HCT116 (cell line): Measurements from ENCODE around the gene YWHAB. TPM values are rescaled to one million over a fixed set of nuclear protein-coding genes. Genes with fewer than 3 reads are reported as not detected.

ENCODE experiments used
- ATAC-seq: fragments of 200-7000 bp; cut with Tn5 transposase; 2 replicates; pipeline ENCODE4 v1.9.1; 2020; ENCODE audit warnings: mild to moderate bottlenecking, moderate library complexity
- BruUV-seq: library from RNA; stranded (reverse); fragments of 400-500 nt; replicated peaks from 2 replicates; lab custom pipeline; 2021; lab: Mats Ljungman, UMichigan
- CTCF ChIA-PET: fragments of 300-600 bp; sonication (Branson Sonifier 250); formaldehyde crosslinking; loops from one replicate; lab custom pipeline; 2021; ENCODE audit warnings: antibody characterized with exemption; lab: Charles Lee
- POLR2A ChIA-PET: fragments of 300-600, 350-600 bp; sonication (Branson Sonifier 250); formaldehyde crosslinking; loops from one replicate; lab custom pipeline; 2021; ENCODE audit warnings: antibody characterized with exemption; lab: Charles Lee
- RAD21 ChIA-PET, 2 experiments: fragments of 300-600 bp; sonication (Branson Sonifier 250); formaldehyde crosslinking; loops; one replicate each; lab custom pipeline; 2023; ENCODE audit warnings: low total read pairs in 2 of 2; ENCODE audit not compliant: uncharacterized antibody in 2 of 2, unreplicated experiment in 2 of 2, low non-redundant PET in 1 of 2; lab: Charles Lee
- DNase-seq: peaks from one replicate; pipeline ENCODE4 v3.0.0-alpha.2; 2010; ENCODE audit warnings: low read depth, low spot score
- H2AFZ ChIP-seq: fragments of 200-600 bp; shearing (Covaris generic), sonication (generic); 2 replicates; pipeline ENCODE4 v1.6.1; 2017; ENCODE audit warnings: low read depth, mixed run types, mixed read lengths, antibody characterized with exemption, low read length; ENCODE audit not compliant: poor library complexity, severe bottlenecking
- H3K27ac ChIP-seq: 2 replicates; pipeline ENCODE4 v1.5.1; 2012; ENCODE audit warnings: low read depth, low read length
- H3K27me3 ChIP-seq: fragments of 200-600 bp; sonication (generic); 2 replicates; pipeline ENCODE4 v1.6.1; 2016; ENCODE audit warnings: mixed run types, low read length, mixed read lengths; ENCODE audit not compliant: insufficient read depth
- H3K36me3 ChIP-seq, 2 experiments: fragments of 200-500 bp in 1 of 2; fragments of 200-600 bp in 1 of 2; sonication (Bioruptor generic) in 1 of 2; sonication (generic) in 1 of 2; 2 replicates each; pipeline versions ENCODE4 v1.5.1 to v1.6.1; 2014 to 2016; ENCODE audit warnings: low read length in 2 of 2, inconsistent platforms in 1 of 2, mixed read lengths in 1 of 2, mixed run types in 1 of 2; ENCODE audit not compliant: insufficient read depth in 2 of 2, control insufficient read depth in 1 of 2
- H3K4me1 ChIP-seq, 2 experiments: fragments of 200-600 bp in 1 of 2; sonication (generic) in 1 of 2; 2 replicates each; pipeline versions ENCODE4 v1.5.1 to v1.6.1; 2012 to 2017; ENCODE audit warnings: low read length in 2 of 2, inconsistent platforms in 1 of 2, mild to moderate bottlenecking in 1 of 2, mixed read lengths in 1 of 2, mixed run types in 1 of 2, moderate library complexity in 1 of 2; ENCODE audit not compliant: insufficient read depth in 2 of 2, control insufficient read depth in 1 of 2
- H3K4me2 ChIP-seq: fragments of 200-600 bp; sonication (generic); 2 replicates; pipeline ENCODE4 v1.6.1; 2017; ENCODE audit warnings: mixed run types, low read length, mixed read lengths
- H3K4me3 ChIP-seq, 2 experiments: fragments of 200-600 bp in 1 of 2; sonication (generic) in 1 of 2; replicated peaks in 1 of 2; 2 replicates each; pipeline ENCODE4 v1.5.1; 2011 to 2016; ENCODE audit warnings: low read length in 2 of 2, control low read depth in 1 of 2, low read depth in 1 of 2, mild to moderate bottlenecking in 1 of 2, mixed read lengths in 1 of 2, mixed run types in 1 of 2
- H3K79me2 ChIP-seq: fragments of 200-600 bp; sonication (generic); 2 replicates; pipeline ENCODE4 v1.6.1; 2017; ENCODE audit warnings: mild to moderate bottlenecking, mixed run types, low read length, moderate library complexity, mixed read lengths; ENCODE audit not compliant: insufficient read depth
- H3K9ac ChIP-seq: fragments of 200-600 bp; sonication (generic); 2 replicates; pipeline ENCODE4 v1.6.1; 2016; ENCODE audit warnings: low read length, mixed read lengths
- H3K9me2 ChIP-seq: fragments of 200-600 bp; sonication (generic), shearing (Covaris generic); 2 replicates; pipeline ENCODE4 v1.6.1; 2017; ENCODE audit warnings: mixed run types, mild to moderate bottlenecking, moderate library complexity; ENCODE audit not compliant: insufficient read depth
- H3K9me3 ChIP-seq, 2 experiments: fragments of 200-500 bp in 1 of 2; fragments of 200-600 bp in 1 of 2; sonication (Bioruptor generic) in 1 of 2; sonication (generic) in 1 of 2; 2 replicates each; pipeline ENCODE4 v1.6.1; 2014 to 2017; ENCODE audit warnings: low read length in 2 of 2, mixed read lengths in 2 of 2, inconsistent platforms in 1 of 2, low read depth in 1 of 2, mild to moderate bottlenecking in 1 of 2, mixed run types in 1 of 2, moderate library complexity in 1 of 2; ENCODE audit not compliant: control insufficient read depth in 1 of 2, insufficient read depth in 1 of 2
- H4K20me1 ChIP-seq: fragments of 200-600 bp; sonication (generic), shearing (Covaris generic); 2 replicates; pipeline ENCODE4 v1.6.1; 2017; ENCODE audit warnings: mixed run types, mild to moderate bottlenecking, moderate library complexity; ENCODE audit not compliant: insufficient read depth
- ATF3 ChIP-seq: IDR thresholded peaks from 2 replicates; pipeline ENCODE4 v1.6.1; 2012
- CBX3 ChIP-seq: IDR thresholded peaks from 2 replicates; pipeline ENCODE4 v1.6.1; 2012; ENCODE audit warnings: low read depth
- CEBPB ChIP-seq: IDR thresholded peaks from 2 replicates; pipeline ENCODE4 v1.6.1; 2012; ENCODE audit warnings: low read depth
- EGR1 ChIP-seq: IDR thresholded peaks from 2 replicates; pipeline ENCODE4 v1.6.1; 2012; ENCODE audit warnings: low read depth
- EZH2 ChIP-seq: fragments of 200-600 bp; sonication (generic); IDR thresholded peaks from 2 replicates; pipeline ENCODE4 v1.6.1; 2017; ENCODE audit warnings: antibody characterized with exemption, mixed run types
- EZH2phosphoT487 ChIP-seq: fragments of 200-600 bp; IDR thresholded peaks from 2 replicates; pipeline ENCODE4 v1.6.1; 2018; ENCODE audit warnings: antibody characterized with exemption, borderline replicate concordance
- JUND ChIP-seq: IDR thresholded peaks from 2 replicates; pipeline ENCODE4 v1.6.1; 2012
- MAX ChIP-seq: IDR thresholded peaks from 2 replicates; pipeline ENCODE4 v1.6.1; 2012
- POLR2A ChIP-seq: IDR thresholded peaks from 2 replicates; pipeline ENCODE4 v1.7.0; 2011; ENCODE audit warnings: borderline replicate concordance; ENCODE audit not compliant: insufficient read depth, insufficient read length; ENCODE audit errors: extremely low read depth
- POLR2AphosphoS5 ChIP-seq: IDR thresholded peaks from 2 replicates; pipeline ENCODE4 v1.6.1; 2011; ENCODE audit warnings: mild to moderate bottlenecking, low read depth, low read length, moderate library complexity
- RAD21 ChIP-seq: IDR thresholded peaks from 2 replicates; pipeline ENCODE4 v1.6.1; 2012; ENCODE audit warnings: low read depth, mild to moderate bottlenecking
- REST ChIP-seq: IDR thresholded peaks from 2 replicates; pipeline ENCODE4 v1.6.1; 2012; ENCODE audit warnings: low read depth
- SIN3A ChIP-seq: IDR thresholded peaks from 2 replicates; pipeline ENCODE4 v1.6.1; 2012; ENCODE audit warnings: low read depth
- SP1 ChIP-seq: IDR thresholded peaks from 2 replicates; pipeline ENCODE4 v1.6.1; 2012; ENCODE audit warnings: low read depth
- SRF ChIP-seq: IDR thresholded peaks from 2 replicates; pipeline ENCODE4 v1.6.1; 2012; ENCODE audit warnings: low read depth
- YY1 ChIP-seq: IDR thresholded peaks from 2 replicates; pipeline ENCODE4 v1.6.1; 2011; ENCODE audit warnings: low read length, low read depth, moderate library complexity, mild to moderate bottlenecking; ENCODE audit not compliant: insufficient replicate concordance; ENCODE audit errors: extremely low read depth
- ZFX ChIP-seq: fragments of 450-650 bp; IDR thresholded peaks from 2 replicates; pipeline ENCODE4 v1.6.1; 2017
- ZNF274 ChIP-seq: fragments of 200-500 bp; sonication (Bioruptor generic); IDR thresholded peaks from 2 replicates; pipeline ENCODE4 v1.6.1; 2014; ENCODE audit warnings: mild to moderate bottlenecking, low read depth, low read length, inconsistent platforms
- intact Hi-C: fragments of 100-400 bp; cut with micrococcal nuclease; formaldehyde crosslinking; loops from 2 replicates; pipeline ENCODE4 v1.10.0; 2022
- total RNA-seq: library from RNA; stranded (reverse); gene quantifications from one replicate; pipeline ENCODE4 v1.2.1, GENCODE V29; 2021; ENCODE audit not compliant: unreplicated experiment

Gene YWHAB
- total RNA-seq, 1 experiment from 2014 or later, result 200 TPM

- Histone ChIP-seq H3K36me3 (peaks cover 56 to 71% of the 10 kb centered on the region in 2 experiments; a peak in 3 of 4 replicates), H3K9ac (no peak overlapping the region), H3K4me3 (no peak overlapping the region), H3K27ac (no peak overlapping the region), H3K9me2 (no peaks in the 10 kb centered on the region), H2AFZ (no peak overlapping the region), H3K9me3 (no peaks in the 10 kb centered on the region), H4K20me1 (no peaks in the 10 kb centered on the region; the same call in 1 of the 2 replicates), H3K4me2 (no peak overlapping the region), H3K27me3 (no peaks in the 10 kb centered on the region), H3K79me2 (0 out of 2 replicates have a peak, but pooled peaks cover 3% of the 10 kb centered on the region), H3K4me1 (no peaks in the 10 kb centered on the region)
- TF ChIP-seq CEBPB, result no peak
- TF ChIP-seq SIN3A, result no peak
- no peak for TF ChIP-seq CBX3
- TF ChIP-seq YY1, result no peak
- no peak for TF ChIP-seq EGR1
- TF ChIP-seq SP1, result no peak
- no peak for TF ChIP-seq REST
- no peak for TF ChIP-seq EZH2
- TF ChIP-seq RAD21, result no peak
- no peak for TF ChIP-seq ZFX
- TF ChIP-seq POLR2AphosphoS5, result no peak
- TF ChIP-seq JUND, result no peak
- TF ChIP-seq ATF3, result no peak
- TF ChIP-seq ZNF274, result no peak
- no peak for TF ChIP-seq SRF
- no peak for TF ChIP-seq POLR2A
- TF ChIP-seq EZH2phosphoT487, result no peak
- TF ChIP-seq MAX, result no peak
- ATAC-seq (no peak), DNase-seq (no peak)
- POLR2A ChIA-PET, result interaction anchor here (1.0 to 1.9 kb wide), 2 partner anchors 14 kb away, joined by 3 to 5 read pairs; partner anchors contain the start of gene TOMM34
- RAD21 ChIA-PET, result no interaction called here
- CTCF ChIA-PET, result no interaction called here
- intact Hi-C loops, result no loop called here
- no TSS peak for BruUV-seq
Observed at GRCh38 chr20:44946271-44946852, 60.9 kb downstream of the YWHAB start.
